ENCODE data around the gene DKK3. TPM values are rescaled to one million over a fixed set of nuclear protein-coding genes. Genes with fewer than 3 reads are reported as not detected.

The DKK3 gene
- polyA plus RNA-seq, 3 donors: 72.0 to 81.3 (median 72.5) TPM

GRCh38 chr11:11971906-11972547 lies 36.4 kb downstream of the DKK3 start:
- no peak for DNase-seq (ENCODE audit: low read depth in 3 of 3, low spot score in 2 of 3)

DNA sequence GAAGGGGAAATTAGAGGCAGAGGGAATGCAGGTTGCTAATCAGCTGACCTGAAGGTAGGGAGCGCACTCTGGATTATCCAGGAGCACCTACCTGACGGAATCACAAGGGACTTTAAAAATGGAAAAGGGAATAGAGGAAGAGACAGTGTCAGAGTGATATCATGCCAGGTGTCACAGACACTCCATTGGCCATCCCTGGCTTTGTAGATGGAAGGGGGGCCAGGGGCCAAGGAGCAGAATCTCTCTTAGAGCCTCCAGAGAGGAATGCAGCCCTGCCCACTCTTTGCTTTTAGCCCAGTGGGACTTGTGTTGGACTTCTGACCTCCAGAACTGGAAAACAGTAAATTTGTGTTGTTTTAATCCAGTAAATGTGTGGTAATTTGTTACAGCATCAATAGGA lies 37.9 kb downstream of the DKK3 start:
- no peak for DNase-seq (ENCODE audit: low read depth in 3 of 3, low spot score in 2 of 3)

DNA sequence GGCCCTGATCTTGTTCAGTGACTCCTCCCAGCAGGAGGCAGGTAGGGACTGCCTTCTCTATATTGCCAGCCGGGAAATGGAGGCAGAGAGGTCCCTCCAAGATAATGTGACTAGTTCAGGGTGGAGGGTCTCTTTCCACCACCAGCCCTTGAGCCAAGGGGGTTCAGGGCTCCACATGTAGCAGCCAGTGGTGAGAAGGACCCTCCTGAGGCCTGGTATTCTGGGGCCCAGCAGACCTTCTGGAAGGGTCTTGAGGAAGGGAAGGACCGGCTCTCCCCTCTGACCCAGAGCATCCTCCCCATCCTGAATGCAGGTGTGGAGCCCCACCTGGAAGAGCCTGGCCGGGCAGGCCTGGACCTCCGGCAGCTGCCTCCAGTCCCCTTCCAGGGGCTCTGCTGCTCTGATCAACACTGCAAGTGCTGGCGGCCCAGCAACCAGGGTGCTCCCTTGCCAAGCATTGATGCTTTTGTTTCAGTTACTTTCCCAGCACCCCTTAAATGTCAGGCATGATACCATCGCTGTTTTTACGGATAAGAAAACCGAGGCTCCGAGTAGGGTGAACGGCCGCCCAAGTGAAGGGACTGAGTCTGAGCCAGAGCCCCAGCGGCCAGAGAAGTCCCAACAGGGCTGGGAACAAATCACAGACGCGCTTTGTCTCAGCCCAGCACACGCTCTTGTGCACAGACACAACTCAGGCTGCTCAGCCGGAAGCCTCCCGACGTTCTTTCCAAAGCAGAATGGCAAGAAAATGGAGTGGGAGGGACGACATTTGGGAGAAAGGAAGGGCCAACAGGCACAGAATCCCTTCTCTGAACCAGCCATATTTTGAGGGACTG lies 38.8 kb downstream of the DKK3 start:
- DNase-seq (ENCODE audit: low read depth in 3 of 3, low spot score in 2 of 3): no peak

- DNase-seq (ENCODE audit: low read depth in 3 of 3, low spot score in 2 of 3): no peak
Observed at GRCh38 chr11:11968511-11969280, 39.7 kb downstream of the DKK3 start.

DNA sequence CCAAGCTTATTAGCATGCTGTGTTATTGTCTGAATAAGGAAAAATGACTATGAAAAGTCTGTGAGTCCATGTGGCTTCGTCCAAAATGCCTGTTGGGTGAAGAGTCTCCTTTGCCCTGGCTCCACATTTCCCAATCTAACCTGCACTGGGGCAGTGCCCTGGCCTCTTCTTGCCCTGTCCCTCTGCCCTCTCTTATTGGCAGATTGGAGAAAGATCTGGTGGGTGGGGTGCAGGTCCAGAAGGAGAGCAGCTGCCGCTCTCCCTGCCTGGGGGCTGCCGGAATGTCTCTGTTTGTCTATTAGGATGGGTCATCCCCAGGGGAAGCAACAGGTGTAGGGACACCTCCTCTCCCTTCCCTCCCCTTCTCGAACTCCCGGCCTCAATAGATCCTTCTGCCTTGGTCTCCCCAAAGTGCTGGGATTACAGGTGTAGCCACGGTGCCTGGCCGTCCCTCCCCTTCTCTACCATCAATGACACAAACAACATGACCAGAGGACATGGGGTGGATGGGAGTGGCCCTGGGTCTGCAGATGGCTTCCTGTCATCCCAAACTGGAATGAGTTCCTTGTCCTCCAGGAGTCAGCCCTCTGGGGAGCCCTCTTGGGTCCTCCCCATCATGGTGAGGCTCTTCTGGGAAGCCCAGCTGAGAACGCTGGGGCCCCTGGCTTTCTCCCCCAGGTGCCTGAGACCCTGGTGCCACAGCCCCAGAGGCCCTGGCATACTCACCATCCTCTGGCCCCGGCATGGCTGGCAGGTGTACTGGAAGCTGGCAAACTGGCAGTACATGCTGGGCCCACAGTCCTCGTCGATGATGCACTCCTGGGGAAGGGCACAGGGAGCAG lies 40.5 kb downstream of the DKK3 start:
- no peak for DNase-seq (ENCODE audit: low read depth in 3 of 3, low spot score in 2 of 3)

DNA sequence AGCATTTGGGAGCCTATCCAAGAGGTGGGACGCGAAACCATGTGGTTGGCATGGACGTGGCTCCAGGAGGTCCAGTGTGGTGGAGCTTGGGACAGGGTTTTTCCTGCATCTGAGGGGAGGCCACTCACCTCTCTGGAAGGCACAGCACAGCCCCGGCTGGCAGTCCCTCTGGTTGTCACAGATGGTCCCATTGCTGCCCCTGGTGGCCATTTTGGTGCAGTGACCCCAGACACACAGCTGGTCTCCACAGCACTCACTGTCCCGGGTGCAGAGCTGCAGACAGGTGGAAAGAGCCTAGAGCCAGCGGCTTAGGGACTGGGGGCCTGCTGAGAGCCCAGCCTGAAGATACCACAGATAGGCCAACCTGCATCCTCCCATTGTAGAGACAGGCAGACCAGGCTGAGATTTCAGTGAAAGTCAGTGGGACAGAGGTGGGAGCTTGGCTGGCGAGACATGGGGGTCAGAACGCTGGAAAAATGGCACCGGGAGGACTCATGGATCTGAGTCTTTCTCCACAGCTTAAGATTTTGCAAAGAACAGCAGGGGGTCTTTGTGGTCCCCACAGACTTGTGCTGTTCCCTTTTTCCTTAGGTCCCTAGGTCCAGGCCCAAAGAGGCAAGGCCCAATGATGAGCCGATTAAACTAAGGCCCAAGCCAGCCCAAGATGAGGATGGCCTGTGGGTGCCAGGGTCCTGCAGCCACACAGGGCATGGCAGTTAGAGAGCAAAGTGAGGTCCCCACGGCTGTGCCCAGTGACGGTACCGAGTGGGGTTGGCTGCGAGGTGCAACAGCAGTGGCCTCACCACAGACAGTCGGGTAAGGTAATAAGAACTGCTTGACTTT lies 41.4 kb downstream of the DKK3 start:
- no peak for DNase-seq (ENCODE audit: low read depth in 3 of 3, low spot score in 2 of 3)

GRCh38 chr11:11966354-11966741 lies 42.1 kb downstream of the DKK3 start:
- DNase-seq (ENCODE audit: low read depth in 3 of 3, low spot score in 2 of 3): no peak

DNA sequence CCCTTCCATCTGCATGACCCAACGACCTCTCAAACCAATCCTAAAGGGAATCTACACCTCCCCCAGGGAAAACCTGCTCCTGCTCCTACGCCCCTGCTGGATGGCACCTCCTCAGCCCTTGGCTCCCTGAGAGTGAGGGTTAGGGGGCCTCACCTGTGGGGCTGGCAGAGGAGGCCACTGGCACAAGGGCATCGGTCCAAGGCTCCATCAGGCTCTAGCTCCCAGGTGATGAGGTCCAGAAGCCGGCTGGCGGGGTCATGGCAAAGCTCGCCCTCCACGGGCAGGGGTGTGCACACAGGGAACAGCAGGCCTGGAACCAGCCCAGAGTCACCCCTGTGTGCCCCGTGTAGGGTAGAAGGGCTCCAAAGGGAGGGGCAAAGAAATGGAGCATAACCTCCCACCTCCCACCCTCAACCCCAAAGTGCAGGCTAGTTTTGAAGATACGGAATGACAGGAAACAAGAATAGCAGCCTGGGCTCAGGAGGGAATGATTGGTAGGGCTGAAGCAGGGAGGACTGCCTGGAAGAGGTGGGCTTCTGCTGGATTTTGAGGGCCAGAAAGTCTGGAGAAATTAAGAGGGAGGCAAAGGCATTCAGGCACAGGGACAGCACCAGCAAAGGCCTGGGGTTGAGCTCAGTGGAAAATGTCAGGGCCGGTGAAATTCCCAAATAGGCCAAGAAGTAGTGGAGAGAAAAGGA lies 42.6 kb downstream of the DKK3 start:
- no peak for DNase-seq (ENCODE audit: low read depth in 3 of 3, low spot score in 2 of 3)

DNA sequence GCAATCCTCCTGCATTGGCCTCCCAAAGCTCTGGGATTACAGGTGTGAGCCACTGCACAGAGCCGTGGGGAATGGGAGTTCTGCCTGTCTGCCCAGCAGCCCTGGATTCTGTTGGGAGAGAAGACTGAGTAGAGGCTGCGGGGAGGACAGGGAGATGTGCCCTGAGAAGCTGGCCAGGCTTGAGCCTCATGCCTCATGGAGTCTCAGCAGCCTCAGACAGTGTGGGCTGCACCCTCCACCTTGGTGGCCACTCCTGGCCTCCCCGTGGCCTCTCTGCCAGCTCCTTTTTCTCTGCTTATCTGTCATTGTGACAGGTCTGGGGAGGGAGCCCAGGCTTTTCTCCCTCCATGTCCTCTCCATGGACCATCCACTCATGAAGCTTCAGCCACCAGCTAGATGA lies 43.2 kb downstream of the DKK3 start:
- no peak for DNase-seq (ENCODE audit: low read depth in 3 of 3, low spot score in 2 of 3)

DNA sequence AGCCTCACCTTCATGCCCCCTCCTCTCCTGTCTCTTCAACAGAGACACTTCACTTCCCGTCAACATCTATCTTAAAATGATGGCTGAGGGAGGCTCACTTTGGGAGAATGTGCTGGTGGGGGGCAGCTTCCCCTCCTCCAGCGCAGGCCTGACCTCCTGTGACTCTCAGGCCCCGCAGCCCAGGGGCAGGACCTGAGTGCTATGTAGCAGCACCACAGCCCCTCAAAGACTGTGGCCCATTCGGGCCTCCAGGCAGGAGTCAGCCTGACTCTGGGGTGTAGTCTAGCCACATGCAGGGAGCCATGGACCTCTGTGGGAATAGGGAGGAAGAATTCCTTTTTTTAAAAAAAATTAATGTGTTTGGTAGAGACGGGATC lies 43.7 kb downstream of the DKK3 start:
- no peak for DNase-seq (ENCODE audit: low read depth in 3 of 3, low spot score in 2 of 3)

DNA sequence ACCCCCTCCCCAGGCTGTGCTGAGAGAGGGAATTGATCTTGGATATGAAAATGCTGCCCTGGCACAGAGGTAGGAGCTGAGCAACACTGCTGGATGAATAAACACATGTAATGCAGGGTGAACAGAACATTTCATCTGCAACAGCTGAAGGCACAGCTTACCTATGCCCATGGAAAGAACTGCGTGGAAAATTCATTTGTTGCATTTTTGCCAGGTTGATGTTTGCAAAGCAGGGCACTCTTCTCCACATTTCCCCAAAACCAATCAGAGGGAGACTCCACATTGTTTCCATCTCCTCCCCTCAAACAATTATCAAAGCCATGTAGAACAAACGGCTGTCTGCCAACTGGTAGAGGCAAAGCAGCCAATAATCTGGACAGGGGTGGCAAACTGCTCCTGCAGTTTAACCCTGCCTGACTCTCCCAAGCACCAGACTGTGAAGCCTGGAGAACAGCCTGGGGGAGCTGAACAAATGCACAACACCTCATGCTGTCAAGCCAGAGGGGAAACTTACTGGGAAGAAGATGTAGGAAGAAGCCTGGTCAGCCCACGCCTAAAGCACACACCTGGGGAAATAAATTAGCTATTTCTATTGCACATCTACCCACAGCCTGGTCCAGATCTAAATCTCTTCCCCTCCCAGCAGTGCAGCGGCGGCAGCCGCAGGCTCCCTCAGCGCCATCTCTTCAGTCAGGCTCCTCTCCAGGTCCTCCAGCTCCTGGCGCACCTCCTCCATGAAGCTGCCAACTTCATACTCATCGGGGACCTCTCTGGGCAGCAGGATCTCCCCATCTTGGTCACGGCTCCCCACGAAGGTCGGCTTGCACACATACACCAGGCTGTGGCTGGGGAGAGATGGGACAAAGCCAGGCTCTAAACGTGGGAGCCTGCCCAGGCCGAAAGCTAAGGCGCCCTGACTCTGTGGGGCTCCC lies 44.3 kb downstream of the DKK3 start:
- no peak for DNase-seq (ENCODE audit: low read depth in 3 of 3, low spot score in 2 of 3)

GRCh38 chr11:11963067-11963466 lies 45.4 kb downstream of the DKK3 start:
- DNase-seq (ENCODE audit: low read depth in 3 of 3, low spot score in 2 of 3): no peak

GRCh38 chr11:11961399-11962028 lies 46.9 kb downstream of the DKK3 start:
- DNase-seq (ENCODE audit: low read depth in 3 of 3, low spot score in 2 of 3): no peak

DNA sequence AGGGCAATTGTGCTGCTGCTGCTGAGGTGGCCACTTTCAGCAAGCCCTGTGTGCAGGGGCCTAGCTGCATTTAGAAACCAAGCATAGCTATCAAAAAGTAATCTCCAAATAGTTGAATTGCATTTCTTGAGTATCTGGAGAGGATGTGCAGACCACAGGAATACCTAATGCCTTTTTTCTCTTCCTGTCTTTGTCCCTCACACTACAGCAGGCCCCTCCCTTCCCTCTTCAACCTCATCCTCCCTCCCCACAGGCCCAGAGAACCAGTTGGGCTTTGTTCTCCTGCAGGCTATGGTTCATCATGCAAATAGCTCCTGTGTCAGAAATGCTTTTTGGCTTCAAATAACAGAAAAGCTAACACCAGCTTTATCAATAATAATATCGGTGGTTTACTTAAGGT lies 47.7 kb downstream of the DKK3 start:
- DNase-seq (ENCODE audit: low read depth in 3 of 3, low spot score in 2 of 3): no peak

- DNase-seq (ENCODE audit: low read depth in 3 of 3, low spot score in 2 of 3): no peak
Observed at GRCh38 chr11:11959601-11960000, 48.8 kb downstream of the DKK3 start.

- no peak for DNase-seq (ENCODE audit: low read depth in 3 of 3, low spot score in 2 of 3)
Observed at GRCh38 chr11:11958403-11959231, 49.8 kb downstream of the DKK3 start.

DNA sequence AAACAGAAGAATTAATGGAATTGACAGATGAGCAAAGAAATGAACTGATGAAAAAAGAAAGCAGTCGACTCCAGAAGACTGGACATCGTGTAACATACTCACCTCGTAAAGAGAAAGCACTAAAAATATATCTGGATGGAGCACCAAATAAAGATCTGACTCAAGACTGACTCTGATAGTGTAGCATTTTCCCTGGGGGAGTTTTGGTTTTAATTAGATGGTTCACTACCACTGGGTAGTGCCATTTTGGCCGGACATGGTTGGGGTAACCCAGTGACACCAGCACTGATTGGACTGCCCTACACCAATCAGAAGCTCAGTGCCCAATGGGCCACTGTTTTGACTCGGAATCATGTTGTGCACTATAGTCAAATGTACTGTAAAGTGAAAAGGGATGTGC lies 52.4 kb downstream of the DKK3 start:
- DNase-seq (ENCODE audit: low read depth in 3 of 3, low spot score in 2 of 3): no peak
